ENCODE results near the gene BST1. TPM values are rescaled to one million over a fixed set of nuclear protein-coding genes. Genes with fewer than 3 reads are reported as not detected.

Gene BST1
- 1 to 10 TPM; 1.8 to 6.4 (median 2.2) TPM for total RNA-seq
- 1.6 TPM for total RNA-seq (2013)

- peaks cover 13% of the 10 kb centered on the region for H3K4me1 ChIP-seq (ENCODE audit: control insufficient read depth, insufficient read depth, low read length)
- ATAC-seq, result peak; percentile 85 to 87 (median 85)
- Mint-ChIP-seq H3K27ac (peak within 1 kb of the TSS in 1 of 2 donors; percentile 44), H3K27me3 (ENCODE audit: low read depth in 2 of 2) (peaks cover 10 to 24% of the 10 kb centered on the region in 2 donors), H3K36me3 (no peaks in the 10 kb centered on the region), H3K4me3 (peak within 1 kb of the TSS; percentile 90), H3K4me1 (peaks cover 11 to 19% of the 10 kb centered on the region in 2 donors), H3K9me3 (no peaks in the 10 kb centered on the region)
- no peaks in the 10 kb centered on the region for H3K9me3 ChIP-seq (ENCODE audit: control insufficient read depth, insufficient read depth, low read length)
- H3K4me3 ChIP-seq (ENCODE audit: low read length), result peak within 1 kb of the TSS; percentile 51
- no peak for TF ChIP-seq CTCF (IDR thresholded peaks at IDR 0.05)
- intact Hi-C loops (cut with micrococcal nuclease), result no loop called here
- H3K27ac ChIP-seq (ENCODE audit: low read length), result no peak within 1 kb of the TSS
- DNase-seq, result peak; percentile 32 to 58
- peaks cover 2% of the 10 kb centered on the region for H3K27me3 ChIP-seq (ENCODE audit: control insufficient read depth, insufficient read depth, low read length)
- under 1% methylated on average over 43 of the region's 43 CpGs for WGBS (ENCODE audit: insufficient coverage)
- no peaks in the 10 kb centered on the region for H3K36me3 ChIP-seq (ENCODE audit: control insufficient read depth, insufficient read depth, low read length)
Observed at GRCh38 chr4:15702941-15703403, at the start of gene BST1. Gene BST1, plus strand, starts transcription at chr4:15703065. Its CDS starts 80 bp downstream, at chr4:15703145.

DNA sequence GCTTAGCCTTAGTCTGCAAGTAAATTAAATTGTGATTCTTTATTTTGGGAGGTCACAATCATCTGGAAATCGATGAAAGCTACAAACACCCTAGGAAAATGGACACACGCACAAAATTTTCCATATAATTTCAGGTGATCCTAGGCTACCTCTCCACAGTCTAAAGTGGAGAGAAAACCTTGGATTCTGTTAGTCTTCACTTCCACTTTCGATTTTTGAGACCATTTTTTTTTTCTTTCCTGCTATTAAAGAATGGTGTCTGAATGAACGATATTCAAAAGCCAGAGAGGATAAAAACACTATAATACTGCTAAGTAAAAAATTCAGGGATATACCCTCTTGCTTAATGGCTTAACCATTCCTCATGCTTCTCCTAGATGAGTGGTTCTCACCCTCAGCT lies 49.4 kb upstream of the BST1 start:
- H3K27me3 Mint-ChIP-seq (ENCODE audit: low read depth in 2 of 2), result no peaks in the 10 kb centered on the region
- H3K27ac Mint-ChIP-seq, result peak overlapping the region; percentile 94 to 96
- H3K4me1 ChIP-seq (ENCODE audit: control insufficient read depth, insufficient read depth, low read length), result peaks cover 29% of the 10 kb centered on the region
- H3K27ac ChIP-seq (ENCODE audit: low read length), result peak overlapping the region; percentile 66
- no peaks in the 10 kb centered on the region for H3K27me3 ChIP-seq (ENCODE audit: control insufficient read depth, insufficient read depth, low read length)
- no peak for ATAC-seq
- intact Hi-C loops (cut with micrococcal nuclease), result loop anchor here (5.0 to 10.0 kb wide), 2 partner anchors 179 to 309 kb away; partner anchors contain the start of gene FGFBP2
- H3K36me3 ChIP-seq (ENCODE audit: control insufficient read depth, insufficient read depth, low read length), result no peaks in the 10 kb centered on the region
- no peaks in the 10 kb centered on the region for H3K9me3 Mint-ChIP-seq
- no peak for TF ChIP-seq CTCF (IDR thresholded peaks at IDR 0.05)
- H3K4me1 Mint-ChIP-seq, result peaks cover 56 to 63% of the 10 kb centered on the region in 2 donors
- 39% methylated on average over 2 of the region's 4 CpGs for WGBS (ENCODE audit: insufficient coverage)
- peak in 1 of 2 donors; percentile 28 for DNase-seq
- peak overlapping the region; percentile 74 for H3K4me3 ChIP-seq (ENCODE audit: low read length)
- no peaks in the 10 kb centered on the region for H3K36me3 Mint-ChIP-seq
- H3K4me3 Mint-ChIP-seq, result peak overlapping the region; percentile 99
- no peaks in the 10 kb centered on the region for H3K9me3 ChIP-seq (ENCODE audit: control insufficient read depth, insufficient read depth, low read length)

DNA sequence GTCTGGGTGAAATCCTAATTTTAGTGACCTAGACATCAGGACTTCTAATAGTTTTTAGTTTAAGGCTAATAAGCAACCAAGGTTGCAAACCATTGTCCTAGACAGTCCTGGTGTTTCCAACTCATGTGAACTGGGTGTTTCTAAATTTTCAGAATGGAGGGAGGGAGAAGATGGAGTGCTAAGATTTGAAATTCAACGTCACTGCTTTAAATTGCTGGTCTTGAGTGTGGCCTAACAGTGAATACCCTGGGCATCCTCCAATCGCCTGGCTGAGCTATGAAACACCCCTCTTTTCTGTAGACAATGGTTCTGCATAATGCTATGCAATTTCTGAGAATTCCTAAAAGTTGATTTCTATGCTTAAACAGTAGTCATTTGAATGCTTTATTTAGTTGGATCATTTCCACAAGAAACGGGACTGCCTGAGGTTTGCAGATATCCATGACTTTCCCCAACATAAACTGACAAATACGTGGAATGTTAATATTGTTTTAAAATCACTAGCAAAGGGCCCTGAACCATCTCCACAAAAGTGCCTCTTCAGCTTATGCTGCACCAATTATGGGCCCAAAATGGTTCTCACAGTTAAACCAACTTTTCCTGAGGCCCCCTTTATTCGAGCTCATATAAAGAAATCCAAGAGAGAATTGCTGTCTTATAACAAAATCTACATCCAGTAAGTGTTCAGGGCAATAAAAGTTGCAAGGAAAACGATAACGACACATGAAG lies 48.8 kb upstream of the BST1 start:
- H3K9me3 ChIP-seq (ENCODE audit: control insufficient read depth, insufficient read depth, low read length), result no peaks in the 10 kb centered on the region
- H3K4me3 ChIP-seq (ENCODE audit: low read length), result peak overlapping the region; percentile 74
- no peaks in the 10 kb centered on the region for H3K36me3 ChIP-seq (ENCODE audit: control insufficient read depth, insufficient read depth, low read length)
- Mint-ChIP-seq H3K36me3 (no peaks in the 10 kb centered on the region), H3K4me3 (peak overlapping the region; percentile 99), H3K4me1 (peaks cover 51 to 58% of the 10 kb centered on the region in 2 donors), H3K9me3 (no peaks in the 10 kb centered on the region), H3K27me3 (ENCODE audit: low read depth in 2 of 2) (no peaks in the 10 kb centered on the region), H3K27ac (peak overlapping the region; percentile 94 to 96)
- peak in 1 of 2 donors; percentile 30 for DNase-seq
- TF ChIP-seq CTCF (IDR thresholded peaks at IDR 0.05), result no peak
- peak overlapping the region; percentile 71 for H3K27ac ChIP-seq (ENCODE audit: low read length)
- peaks cover 28% of the 10 kb centered on the region for H3K4me1 ChIP-seq (ENCODE audit: control insufficient read depth, insufficient read depth, low read length)
- intact Hi-C loops (cut with micrococcal nuclease), result loop anchor here (2.0 to 10.0 kb wide), 4 partner anchors 29 to 651 kb away; partner anchors contain the start of genes CPEB2 and FGFBP2
- ATAC-seq, result peak in 1 of 3 donors; percentile 6
- no peaks in the 10 kb centered on the region for H3K27me3 ChIP-seq (ENCODE audit: control insufficient read depth, insufficient read depth, low read length)
- 0% methylated on average over 4 of the region's 7 CpGs for whole genome bisulfite sequencing (ENCODE audit: insufficient coverage)
